22Rv1 (cell line): ENCODE results near the gene NID1.

Source experiments
- H3K27ac ChIP-seq: fragments of 450-650 bp; 2 replicates; pipeline ENCODE4 v1.5.1; 2017
- ZFX ChIP-seq: fragments of 450-650 bp; IDR thresholded peaks from 2 replicates; pipeline ENCODE4 v1.6.1; 2017; ENCODE audit warnings: antibody characterized with exemption, borderline replicate concordance
- TF ChIP-seq, protein P1 (sequence below): fragments of 450-650 bp; IDR thresholded peaks from 2 replicates; pipeline ENCODE4 v1.5.1; 2017; ENCODE audit warnings: mild to moderate bottlenecking

The NID1 gene

DNA sequence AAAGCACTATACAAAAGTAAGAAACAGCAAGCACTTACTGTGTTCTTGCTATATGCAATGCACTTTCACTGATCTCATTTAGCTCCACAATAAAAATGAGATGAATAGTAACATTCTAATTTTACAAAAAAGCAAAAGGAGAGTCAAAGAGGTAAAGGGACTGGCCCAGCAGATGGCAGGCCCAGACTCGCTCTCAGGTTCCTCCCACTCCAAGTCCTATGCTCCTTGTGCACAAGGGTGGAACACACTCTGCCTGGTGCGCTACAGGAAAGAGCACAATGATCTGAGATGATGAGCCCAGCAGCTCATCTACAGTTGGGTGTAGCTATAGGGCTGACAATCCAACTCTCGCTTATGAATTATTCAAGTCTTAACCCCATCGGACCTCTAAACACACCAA is 104.1 kb downstream of the NID1 start:
- TF ChIP-seq ZFX, result no peak
- TF ChIP-seq, protein P1, sequence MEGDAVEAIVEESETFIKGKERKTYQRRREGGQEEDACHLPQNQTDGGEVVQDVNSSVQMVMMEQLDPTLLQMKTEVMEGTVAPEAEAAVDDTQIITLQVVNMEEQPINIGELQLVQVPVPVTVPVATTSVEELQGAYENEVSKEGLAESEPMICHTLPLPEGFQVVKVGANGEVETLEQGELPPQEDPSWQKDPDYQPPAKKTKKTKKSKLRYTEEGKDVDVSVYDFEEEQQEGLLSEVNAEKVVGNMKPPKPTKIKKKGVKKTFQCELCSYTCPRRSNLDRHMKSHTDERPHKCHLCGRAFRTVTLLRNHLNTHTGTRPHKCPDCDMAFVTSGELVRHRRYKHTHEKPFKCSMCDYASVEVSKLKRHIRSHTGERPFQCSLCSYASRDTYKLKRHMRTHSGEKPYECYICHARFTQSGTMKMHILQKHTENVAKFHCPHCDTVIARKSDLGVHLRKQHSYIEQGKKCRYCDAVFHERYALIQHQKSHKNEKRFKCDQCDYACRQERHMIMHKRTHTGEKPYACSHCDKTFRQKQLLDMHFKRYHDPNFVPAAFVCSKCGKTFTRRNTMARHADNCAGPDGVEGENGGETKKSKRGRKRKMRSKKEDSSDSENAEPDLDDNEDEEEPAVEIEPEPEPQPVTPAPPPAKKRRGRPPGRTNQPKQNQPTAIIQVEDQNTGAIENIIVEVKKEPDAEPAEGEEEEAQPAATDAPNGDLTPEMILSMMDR, result no peak
- H3K27ac ChIP-seq, result no peak overlapping the region

- no peak overlapping the region for H3K27ac ChIP-seq
- TF ChIP-seq, protein P1, result no peak
- no peak for TF ChIP-seq ZFX
Observed at GRCh38 chr1:235958021-235958420, 106.9 kb downstream of the NID1 start.

GRCh38 chr1:235955777-235956176 is 109.1 kb downstream of the NID1 start:
- TF ChIP-seq ZFX, result no peak
- TF ChIP-seq, protein P1, result no peak
- H3K27ac ChIP-seq, result no peak overlapping the region

DNA sequence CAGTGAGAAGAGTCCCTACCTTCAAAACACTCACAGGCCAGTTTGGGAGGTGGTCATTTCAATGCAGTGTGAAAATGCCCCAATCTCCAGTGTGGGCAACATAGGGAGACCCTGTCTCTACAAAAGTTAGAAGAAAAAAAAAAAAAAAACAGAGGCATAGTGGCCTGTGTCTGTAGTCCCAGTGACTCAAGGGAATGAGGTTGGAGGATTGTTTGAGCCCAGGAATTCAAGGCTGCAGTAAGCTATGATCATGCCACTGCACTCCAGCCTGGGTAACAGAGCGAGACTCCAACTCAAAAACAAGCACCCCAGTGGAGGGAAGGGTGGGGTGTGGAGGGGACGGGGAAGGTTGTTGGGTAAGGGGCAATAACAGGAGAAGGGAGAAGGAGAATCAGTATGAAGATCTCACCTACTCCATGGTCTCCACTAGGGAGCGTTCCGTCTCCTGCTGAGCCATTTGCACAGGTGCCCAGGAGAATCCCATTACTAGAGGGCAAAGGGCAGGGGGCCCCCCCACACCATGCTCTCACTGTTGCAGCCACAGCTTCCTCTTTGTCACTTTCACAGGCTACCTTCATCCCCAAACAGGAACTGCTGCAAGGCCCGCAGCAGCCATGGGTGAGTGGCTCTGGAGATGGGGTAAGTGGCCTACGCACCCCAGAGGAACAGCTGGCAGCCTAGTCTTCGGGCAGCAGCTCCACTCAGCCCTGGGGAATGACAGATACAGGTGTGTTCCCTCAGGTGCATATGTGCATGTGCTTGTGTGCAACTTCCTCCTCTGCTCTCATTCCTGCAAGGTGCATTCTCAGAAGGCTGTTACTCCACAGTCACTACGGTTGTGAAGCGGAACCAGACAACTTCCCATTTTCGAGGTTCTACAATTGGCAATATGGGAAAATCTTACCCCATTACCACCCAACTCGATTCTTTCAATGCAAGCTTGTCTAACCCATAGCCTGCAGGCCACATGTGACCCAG is 110.3 kb downstream of the NID1 start:
- no peak overlapping the region for H3K27ac ChIP-seq
- TF ChIP-seq, protein P1, result no peak
- no peak for TF ChIP-seq ZFX

GRCh38 chr1:235953801-235954200 is 111.1 kb downstream of the NID1 start:
- H3K27ac ChIP-seq, result no peak overlapping the region
- TF ChIP-seq, protein P1, result no peak
- no peak for TF ChIP-seq ZFX

GRCh38 chr1:235952950-235953615 is 111.8 kb downstream of the NID1 start:
- H3K27ac ChIP-seq, result no peak overlapping the region
- TF ChIP-seq, protein P1, result no peak
- TF ChIP-seq ZFX, result no peak

GRCh38 chr1:235951661-235952060 is 113.2 kb downstream of the NID1 start:
- H3K27ac ChIP-seq, result no peak overlapping the region
- TF ChIP-seq ZFX, result no peak
- TF ChIP-seq, protein P1, result no peak
